SK-N-MC (cell line): ENCODE measurements around the gene SPDYE2.
"Not testable (repeated sequence)": the region's sequence is repeated elsewhere in the genome, so short reads cannot be mapped to it uniquely, and the experiment has no call there.

Source experiments
- DNase-seq: peaks from one replicate; pipeline ENCODE4 v3.0.0-alpha.2; 2011; ENCODE audit warnings: low read depth, low spot score
- H3K27ac ChIP-seq: fragments of 200-600 bp; sonication (generic); 2 replicates; pipeline ENCODE4 v1.5.1; 2016; ENCODE audit warnings: mixed run types
- H3K36me3 ChIP-seq: fragments of 200-600 bp; sonication (generic); 2 replicates; pipeline ENCODE4 v1.6.1; 2017; ENCODE audit warnings: antibody characterized with exemption, low read length, mixed read lengths; ENCODE audit not compliant: insufficient read depth
- H3K4me3 ChIP-seq: fragments of 200-600 bp; sonication (generic); 2 replicates; pipeline ENCODE4 v1.5.1; 2016
- H3K9ac ChIP-seq: fragments of 200-600 bp; sonication (generic); 2 replicates; pipeline ENCODE4 v1.8.0; 2017; ENCODE audit warnings: mixed run types, mixed read lengths; ENCODE audit not compliant: insufficient read length
- H3K9me3 ChIP-seq: fragments of 200-600 bp; sonication (generic); 2 replicates; pipeline ENCODE4 v1.6.1; 2017; ENCODE audit warnings: low read depth, mild to moderate bottlenecking, antibody characterized with exemption, low read length, moderate library complexity, mixed read lengths

The SPDYE2 gene

GRCh38 chr7:102609734-102610133, 58.7 kb downstream of the SPDYE2 start:
- DNase-seq, H3K36me3 ChIP-seq, H3K9ac ChIP-seq, H3K9me3 ChIP-seq, H3K27ac ChIP-seq, H3K4me3 ChIP-seq: not testable (repeated sequence)

DNA sequence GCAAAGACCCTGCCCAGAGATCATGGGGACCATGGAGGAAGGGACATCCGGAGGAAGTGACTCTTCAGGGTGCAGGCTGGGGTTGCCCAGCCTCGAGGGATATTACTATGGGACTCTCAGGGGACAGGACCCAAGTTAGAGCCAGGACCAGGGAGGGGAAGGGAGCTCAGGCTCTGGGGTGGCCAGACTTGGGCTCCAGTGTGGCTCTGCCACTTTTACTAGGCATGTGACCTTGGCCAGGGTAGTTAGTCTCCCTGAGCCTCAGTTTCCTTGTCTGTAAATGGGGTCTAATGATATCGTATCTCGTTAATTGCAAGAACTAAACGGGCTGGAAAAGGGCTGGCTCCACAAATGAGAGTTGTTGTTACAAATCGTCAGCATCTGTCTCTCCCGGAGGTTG, 59.4 kb downstream of the SPDYE2 start:
- not testable (repeated sequence) for DNase-seq, H3K27ac ChIP-seq, H3K9ac ChIP-seq, H3K4me3 ChIP-seq, H3K36me3 ChIP-seq, H3K9me3 ChIP-seq

GRCh38 chr7:102611013-102611674, 60.1 kb downstream of the SPDYE2 start:
- DNase-seq, H3K9ac ChIP-seq, H3K27ac ChIP-seq, H3K36me3 ChIP-seq, H3K4me3 ChIP-seq, H3K9me3 ChIP-seq: not testable (repeated sequence)

- H3K4me3 ChIP-seq, H3K9ac ChIP-seq, H3K27ac ChIP-seq, DNase-seq, H3K36me3 ChIP-seq, H3K9me3 ChIP-seq: not testable (repeated sequence)
Measured at GRCh38 chr7:102611675-102612325, 60.8 kb downstream of the SPDYE2 start.
